ENCODE measurements around the gene PUM1.

Gene PUM1

GRCh38 chr1:30887485-30888315 is 177.8 kb downstream of the PUM1 start:
- no peak for DNase-seq

- no peak for DNase-seq
These were observed 178.6 kb downstream of the PUM1 start for GRCh38 chr1:30886710-30887428.

- DNase-seq: no peak
These were observed 179.7 kb downstream of the PUM1 start for GRCh38 chr1:30885570-30886522.

GRCh38 chr1:30884723-30885122 is 180.8 kb downstream of the PUM1 start:
- DNase-seq: no peak

- DNase-seq: no peak
These were observed 181.9 kb downstream of the PUM1 start for GRCh38 chr1:30883389-30884172.

- no peak for DNase-seq
These were observed 182.7 kb downstream of the PUM1 start for GRCh38 chr1:30882678-30883388.

Data from activated naive CD4-positive, alpha-beta T cell (primary cell).